Gastroesophageal sphincter (tissue), 3 donors: ENCODE measurements around the gene FASN.

ENCODE experiments used
- CTCF ChIP-seq, 4 experiments: fragments of 200-600 bp in 2 of 4; fragments of 450-650 bp in 2 of 4; sonication (generic) in 1 of 4; IDR thresholded peaks; one replicate each; pipeline ENCODE4 v1.5.1; 2017 to 2019; ENCODE audit warnings: antibody characterized with exemption in 4 of 4, mild to moderate bottlenecking in 2 of 4, moderate library complexity in 2 of 4
- EP300 ChIP-seq: sonication (generic); formaldehyde crosslinking; IDR thresholded peaks from one replicate; pipeline ENCODE4 v1.6.1; 2017; ENCODE audit warnings: antibody characterized with exemption, mild to moderate bottlenecking
- POLR2A ChIP-seq, 2 donors: fragments of 450-650 bp; IDR thresholded peaks; one replicate each; pipeline ENCODE4 v1.6.1; 2017; ENCODE audit warnings: antibody characterized with exemption in 2 of 2, mild to moderate bottlenecking in 2 of 2, moderate library complexity in 1 of 2
- POLR2AphosphoS5 ChIP-seq: sonication (generic); formaldehyde crosslinking; IDR thresholded peaks from one replicate; pipeline ENCODE4 v1.6.1; 2017; ENCODE audit warnings: antibody characterized with exemption

GRCh38 chr17:82113941-82114340, 15.9 kb upstream of the FASN start:
- no peak for TF ChIP-seq CTCF (IDR thresholded peaks at IDR 0.05)
- no peak for TF ChIP-seq EP300
- TF ChIP-seq POLR2A (IDR thresholded peaks at IDR 0.05), result no peak
- no peak for TF ChIP-seq POLR2AphosphoS5
